GM19463 (cell line): ENCODE results near the gene SPINT2.

ENCODE experiments used
- ATAC-seq: cut with Tn5 transposase; IDR thresholded peaks from one replicate; pipeline ENCODE4 v1.9.1; 2021; ENCODE audit warnings: mild to moderate bottlenecking, moderate library complexity; ENCODE audit not compliant: unreplicated experiment

SPINT2 gene

GRCh38 chr19:38266981-38267597 lies 2.7 kb downstream of the SPINT2 start:
- no peak for ATAC-seq

- ATAC-seq, result no peak
Observed at GRCh38 chr19:38267761-38268483, 3.5 kb downstream of the SPINT2 start.

GRCh38 chr19:38268539-38268938 lies 4.2 kb downstream of the SPINT2 start:
- ATAC-seq, result no peak

- ATAC-seq, result no peak
Observed at GRCh38 chr19:38270587-38271167, 6.3 kb downstream of the SPINT2 start.

GRCh38 chr19:38273499-38273898 lies 9.1 kb downstream of the SPINT2 start:
- ATAC-seq, result no peak

- no peak for ATAC-seq
Observed at GRCh38 chr19:38274739-38275138, 10.4 kb downstream of the SPINT2 start.

GRCh38 chr19:38276942-38277517 lies 12.7 kb downstream of the SPINT2 start:
- ATAC-seq, result no peak

GRCh38 chr19:38277549-38277948 lies 13.2 kb downstream of the SPINT2 start:
- no peak for ATAC-seq

GRCh38 chr19:38277969-38278680 lies 13.8 kb downstream of the SPINT2 start:
- ATAC-seq, result no peak

GRCh38 chr19:38278751-38279150 lies 14.4 kb downstream of the SPINT2 start:
- ATAC-seq, result no peak

- no peak for ATAC-seq
Observed at GRCh38 chr19:38280030-38280921, 15.9 kb downstream of the SPINT2 start.

GRCh38 chr19:38281811-38282566 lies 17.6 kb downstream of the SPINT2 start:
- no peak for ATAC-seq

GRCh38 chr19:38283271-38283670 lies 18.9 kb downstream of the SPINT2 start:
- no peak for ATAC-seq

GRCh38 chr19:38284422-38284821 lies 20.0 kb downstream of the SPINT2 start:
- ATAC-seq, result no peak

- ATAC-seq, result no peak
Observed at GRCh38 chr19:38285567-38285966, 21.2 kb downstream of the SPINT2 start.

- no peak for ATAC-seq
Observed at GRCh38 chr19:38287604-38288003, 23.2 kb downstream of the SPINT2 start.

- no peak for ATAC-seq
Observed at GRCh38 chr19:38288123-38288855, 23.9 kb downstream of the SPINT2 start.

- ATAC-seq, result no peak
Observed at GRCh38 chr19:38289955-38290354, 25.6 kb downstream of the SPINT2 start.

- ATAC-seq, result no peak
Observed at GRCh38 chr19:38290631-38291147, 26.3 kb downstream of the SPINT2 start.
